Neural cell (in vitro differentiated cells): ENCODE results near the gene WDR93. TPM values are rescaled to one million over a fixed set of nuclear protein-coding genes. Genes with fewer than 3 reads are reported as not detected.

Source experiments
- H2AFZ ChIP-seq: fragments of 200-600, 300-800 bp; sonication (generic), shearing (Covaris generic); 2 replicates; pipeline ENCODE4 v1.6.0; 2014; ENCODE audit warnings: low read depth, mild to moderate bottlenecking, antibody characterized with exemption, low read length, moderate library complexity
- H3F3A ChIP-seq: fragments of 200-600 bp; shearing (Covaris generic); 2 replicates; pipeline ENCODE4 v1.6.1; 2016; ENCODE audit warnings: mild to moderate bottlenecking, moderate library complexity, mixed read lengths, antibody characterized with exemption, low read length; ENCODE audit not compliant: insufficient read depth, poor library complexity, severe bottlenecking
- H3K27ac ChIP-seq: fragments of 200-600, 300-800 bp; sonication (generic), shearing (Covaris generic); 2 replicates; pipeline ENCODE4 v1.5.1; 2014; ENCODE audit warnings: mild to moderate bottlenecking, low read length, moderate library complexity
- H3K27me3 ChIP-seq: fragments of 300-800, 200-600 bp; sonication (generic), shearing (Covaris generic); 2 replicates; pipeline ENCODE4 v1.6.0; 2014; ENCODE audit warnings: mild to moderate bottlenecking, low read depth, low read length, moderate library complexity; ENCODE audit not compliant: insufficient read depth
- H3K36me3 ChIP-seq: fragments of 300-800, 200-600 bp; sonication (generic), shearing (Covaris generic); 2 replicates; pipeline ENCODE4 v1.5.1; 2014; ENCODE audit warnings: mild to moderate bottlenecking, antibody characterized with exemption, low read length, moderate library complexity; ENCODE audit not compliant: insufficient read depth
- H3K4me2 ChIP-seq: fragments of 300-800, 200-600 bp; sonication (generic), shearing (Covaris generic); 2 replicates; pipeline ENCODE4 v1.6.0; 2014; ENCODE audit warnings: mild to moderate bottlenecking, low read length
- H3K4me3 ChIP-seq: fragments of 300-800, 200-600 bp; sonication (generic), shearing (Covaris generic); 2 replicates; pipeline ENCODE4 v1.5.1; 2014; ENCODE audit warnings: mild to moderate bottlenecking, low read length, moderate library complexity
- H3K79me2 ChIP-seq: fragments of 200-600 bp; shearing (Covaris generic); replicated peaks from 2 replicates; pipeline ENCODE4 v1.6.0; 2014; ENCODE audit warnings: mild to moderate bottlenecking, low read length, moderate library complexity; ENCODE audit not compliant: insufficient read depth
- H3K9ac ChIP-seq: fragments of 300-800, 200-600 bp; sonication (generic), shearing (Covaris generic); 2 replicates; pipeline ENCODE4 v1.6.1; 2016; ENCODE audit warnings: mild to moderate bottlenecking, low read length, mixed read lengths
- H3K9me2 ChIP-seq: fragments of 200-600 bp; shearing (Covaris generic); 2 replicates; pipeline ENCODE4 v1.6.1; 2016; ENCODE audit warnings: mild to moderate bottlenecking, low read length, mixed read lengths; ENCODE audit not compliant: insufficient read depth
- H3K9me3 ChIP-seq: fragments of 200-600, 300-800 bp; sonication (generic), shearing (Covaris generic); 2 replicates; pipeline ENCODE4 v1.6.1; 2016; ENCODE audit warnings: mild to moderate bottlenecking, mixed run types, low read length, moderate library complexity, mixed read lengths
- H4K20me1 ChIP-seq: fragments of 200-600 bp; shearing (Covaris generic); 2 replicates; pipeline ENCODE4 v1.6.1; 2016; ENCODE audit warnings: mild to moderate bottlenecking, mixed run types; ENCODE audit not compliant: insufficient read depth
- EP300 ChIP-seq: fragments of 450-650 bp; conservative IDR thresholded peaks from 2 replicates; pipeline ENCODE4 v1.6.1; 2014; ENCODE audit warnings: antibody characterized with exemption, mild to moderate bottlenecking, moderate library complexity; ENCODE audit not compliant: poor library complexity, severe bottlenecking
- EZH2 ChIP-seq: fragments of 200-600, 300-800 bp; shearing (Covaris generic), sonication (generic); IDR thresholded peaks from 2 replicates; pipeline ENCODE4 v1.6.1; 2014; ENCODE audit warnings: antibody characterized with exemption, low read length, borderline replicate concordance, mild to moderate bottlenecking; ENCODE audit not compliant: insufficient read depth, poor library complexity, severe bottlenecking
- MXI1 ChIP-seq: fragments of 450-650 bp; conservative IDR thresholded peaks from 2 replicates; pipeline ENCODE4 v1.6.1; 2014; ENCODE audit warnings: antibody characterized with exemption, mild to moderate bottlenecking; ENCODE audit not compliant: poor library complexity, severe bottlenecking
- POLR2AphosphoS5 ChIP-seq: IDR thresholded peaks from 2 replicates; pipeline ENCODE4 v1.6.1; 2012
- RAD21 ChIP-seq: fragments of 450-650 bp; conservative IDR thresholded peaks from 2 replicates; pipeline ENCODE4 v1.6.1; 2014; ENCODE audit warnings: antibody characterized with exemption, mild to moderate bottlenecking, moderate library complexity
- SMC3 ChIP-seq: fragments of 450-650 bp; conservative IDR thresholded peaks from 2 replicates; pipeline ENCODE4 v1.6.1; 2014; ENCODE audit warnings: antibody characterized with exemption, mild to moderate bottlenecking, moderate library complexity; ENCODE audit not compliant: poor library complexity
- TAF1 ChIP-seq: IDR thresholded peaks from 2 replicates; pipeline ENCODE4 v1.6.1; 2012; ENCODE audit warnings: low read depth
- polyA plus RNA-seq: library from polyadenylated mRNA; depleted of rRNA; stranded (reverse); fragments of >200 nt; gene quantifications from 2 replicates; pipeline ENCODE4 v1.2.3, GENCODE V29; 2014
- TF ChIP-seq, protein P1 (sequence below): IDR thresholded peaks from 2 replicates; pipeline ENCODE4 v1.6.1; 2012; ENCODE audit warnings: borderline replicate concordance
- TF ChIP-seq, protein P2 (sequence below): fragments of 450-650 bp; IDR thresholded peaks from 2 replicates; pipeline ENCODE4 v1.5.1; 2014; ENCODE audit warnings: antibody characterized with exemption, mild to moderate bottlenecking, moderate library complexity; ENCODE audit not compliant: poor library complexity, severe bottlenecking

The WDR93 gene
- polyA plus RNA-seq, 1 donor from 2014 or later: 0.41 TPM

DNA sequence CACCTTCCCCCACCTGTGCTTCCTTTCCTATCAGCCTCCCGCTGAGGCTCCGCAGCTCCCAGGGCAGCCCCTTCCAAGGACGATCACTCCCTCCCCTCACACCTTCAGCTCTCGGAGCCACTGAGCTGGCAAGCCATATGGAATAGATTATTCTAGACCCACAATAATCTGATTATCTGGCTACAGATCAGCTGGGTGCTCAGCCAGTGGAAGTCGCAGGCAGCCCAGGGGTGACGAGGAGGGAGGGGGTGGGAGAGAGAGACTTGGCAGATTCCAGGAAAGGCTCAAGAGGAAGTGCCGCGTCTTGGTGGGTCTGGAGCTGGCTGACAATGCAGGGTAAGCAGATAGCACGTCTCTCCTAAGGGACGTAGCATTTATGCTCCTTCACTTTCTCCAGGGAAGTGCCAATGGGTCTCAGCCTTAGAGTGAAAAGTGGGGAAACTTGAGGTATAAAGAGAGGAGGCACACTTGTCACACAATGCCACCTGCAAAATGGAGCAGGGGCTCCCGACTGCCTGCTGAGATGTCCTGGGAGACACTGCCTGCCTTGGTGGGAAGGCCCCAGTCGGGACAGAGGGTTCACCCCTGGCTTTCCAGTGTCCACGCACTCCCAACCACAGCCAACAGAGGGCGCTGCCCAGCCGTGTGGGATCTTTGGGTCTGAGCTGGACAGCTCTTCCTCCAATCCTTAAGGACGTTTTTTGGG, 69.8 kb downstream of the WDR93 start:
- Histone ChIP-seq H3K4me2 (no peak overlapping the region), H2AFZ (no peak overlapping the region), H3K4me3 (no peak overlapping the region), H3K79me2 (no peaks in the 10 kb centered on the region), H4K20me1 (no peaks in the 10 kb centered on the region), H3K9ac (no peak overlapping the region), H3F3A (no peaks in the 10 kb centered on the region), H3K27me3 (no peaks in the 10 kb centered on the region), H3K9me2 (no peaks in the 10 kb centered on the region), H3K36me3 (no peaks in the 10 kb centered on the region), H3K27ac (no peak overlapping the region), H3K9me3 (no peaks in the 10 kb centered on the region)
- TF ChIP-seq MXI1 (no peak), SMC3 (no peak), POLR2AphosphoS5 (no peak), EP300 (no peak), TAF1 (no peak)
- TF ChIP-seq, protein P1, sequence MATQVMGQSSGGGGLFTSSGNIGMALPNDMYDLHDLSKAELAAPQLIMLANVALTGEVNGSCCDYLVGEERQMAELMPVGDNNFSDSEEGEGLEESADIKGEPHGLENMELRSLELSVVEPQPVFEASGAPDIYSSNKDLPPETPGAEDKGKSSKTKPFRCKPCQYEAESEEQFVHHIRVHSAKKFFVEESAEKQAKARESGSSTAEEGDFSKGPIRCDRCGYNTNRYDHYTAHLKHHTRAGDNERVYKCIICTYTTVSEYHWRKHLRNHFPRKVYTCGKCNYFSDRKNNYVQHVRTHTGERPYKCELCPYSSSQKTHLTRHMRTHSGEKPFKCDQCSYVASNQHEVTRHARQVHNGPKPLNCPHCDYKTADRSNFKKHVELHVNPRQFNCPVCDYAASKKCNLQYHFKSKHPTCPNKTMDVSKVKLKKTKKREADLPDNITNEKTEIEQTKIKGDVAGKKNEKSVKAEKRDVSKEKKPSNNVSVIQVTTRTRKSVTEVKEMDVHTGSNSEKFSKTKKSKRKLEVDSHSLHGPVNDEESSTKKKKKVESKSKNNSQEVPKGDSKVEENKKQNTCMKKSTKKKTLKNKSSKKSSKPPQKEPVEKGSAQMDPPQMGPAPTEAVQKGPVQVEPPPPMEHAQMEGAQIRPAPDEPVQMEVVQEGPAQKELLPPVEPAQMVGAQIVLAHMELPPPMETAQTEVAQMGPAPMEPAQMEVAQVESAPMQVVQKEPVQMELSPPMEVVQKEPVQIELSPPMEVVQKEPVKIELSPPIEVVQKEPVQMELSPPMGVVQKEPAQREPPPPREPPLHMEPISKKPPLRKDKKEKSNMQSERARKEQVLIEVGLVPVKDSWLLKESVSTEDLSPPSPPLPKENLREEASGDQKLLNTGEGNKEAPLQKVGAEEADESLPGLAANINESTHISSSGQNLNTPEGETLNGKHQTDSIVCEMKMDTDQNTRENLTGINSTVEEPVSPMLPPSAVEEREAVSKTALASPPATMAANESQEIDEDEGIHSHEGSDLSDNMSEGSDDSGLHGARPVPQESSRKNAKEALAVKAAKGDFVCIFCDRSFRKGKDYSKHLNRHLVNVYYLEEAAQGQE: no peak
- TF ChIP-seq, protein P2, sequence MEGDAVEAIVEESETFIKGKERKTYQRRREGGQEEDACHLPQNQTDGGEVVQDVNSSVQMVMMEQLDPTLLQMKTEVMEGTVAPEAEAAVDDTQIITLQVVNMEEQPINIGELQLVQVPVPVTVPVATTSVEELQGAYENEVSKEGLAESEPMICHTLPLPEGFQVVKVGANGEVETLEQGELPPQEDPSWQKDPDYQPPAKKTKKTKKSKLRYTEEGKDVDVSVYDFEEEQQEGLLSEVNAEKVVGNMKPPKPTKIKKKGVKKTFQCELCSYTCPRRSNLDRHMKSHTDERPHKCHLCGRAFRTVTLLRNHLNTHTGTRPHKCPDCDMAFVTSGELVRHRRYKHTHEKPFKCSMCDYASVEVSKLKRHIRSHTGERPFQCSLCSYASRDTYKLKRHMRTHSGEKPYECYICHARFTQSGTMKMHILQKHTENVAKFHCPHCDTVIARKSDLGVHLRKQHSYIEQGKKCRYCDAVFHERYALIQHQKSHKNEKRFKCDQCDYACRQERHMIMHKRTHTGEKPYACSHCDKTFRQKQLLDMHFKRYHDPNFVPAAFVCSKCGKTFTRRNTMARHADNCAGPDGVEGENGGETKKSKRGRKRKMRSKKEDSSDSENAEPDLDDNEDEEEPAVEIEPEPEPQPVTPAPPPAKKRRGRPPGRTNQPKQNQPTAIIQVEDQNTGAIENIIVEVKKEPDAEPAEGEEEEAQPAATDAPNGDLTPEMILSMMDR: peak; percentile 20

DNA sequence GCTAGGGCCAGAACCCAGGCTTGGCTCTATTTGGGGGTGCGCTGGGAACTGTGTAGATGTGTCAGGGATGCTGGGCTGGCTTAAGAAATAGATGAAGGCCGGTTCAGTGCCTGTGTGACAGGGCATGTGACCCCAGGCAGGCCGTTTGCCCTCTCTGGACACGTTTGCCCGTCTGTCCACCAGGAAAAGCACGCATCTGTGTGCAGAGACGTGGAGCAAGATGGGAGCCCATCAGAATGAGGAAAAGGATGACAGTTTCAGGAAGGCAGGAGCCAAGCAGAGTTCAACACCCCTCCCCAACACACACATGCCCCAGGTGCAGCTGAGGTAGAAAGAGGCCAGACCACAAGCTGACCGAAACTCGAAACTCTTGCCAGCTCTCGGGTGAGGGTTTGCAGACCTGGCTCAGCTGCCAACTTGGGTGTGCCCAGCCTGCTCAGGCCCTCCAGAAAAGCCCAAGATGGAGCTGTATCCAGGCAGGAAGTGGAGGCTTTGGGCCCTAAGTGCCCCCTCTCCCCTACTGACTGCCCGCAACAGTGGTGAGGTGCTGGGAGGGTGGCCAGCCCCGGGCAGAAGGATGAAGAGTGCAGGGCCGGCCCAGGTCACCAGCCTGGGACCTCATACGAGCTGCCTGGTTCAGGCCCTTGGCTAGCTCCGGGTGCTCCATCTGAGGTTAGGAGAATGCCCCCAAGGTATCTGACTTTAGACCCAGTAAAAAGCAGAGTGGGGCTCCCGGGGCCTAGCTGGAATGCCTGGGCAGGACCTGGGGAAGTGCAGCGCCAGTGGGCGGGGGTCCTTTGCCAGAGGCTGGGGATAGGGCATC, 70.6 kb downstream of the WDR93 start:
- H3K27me3 ChIP-seq: no peaks in the 10 kb centered on the region
- no peaks in the 10 kb centered on the region for H4K20me1 ChIP-seq
- no peaks in the 10 kb centered on the region for H3K36me3 ChIP-seq
- no peaks in the 10 kb centered on the region for H3F3A ChIP-seq
- no peak overlapping the region for H3K4me3 ChIP-seq
- no peak overlapping the region for H3K27ac ChIP-seq
- H3K9ac ChIP-seq: no peak overlapping the region
- H3K9me2 ChIP-seq: no peaks in the 10 kb centered on the region
- TF ChIP-seq, protein P2: no peak
- TF ChIP-seq RAD21 (no peak), MXI1 (no peak), SMC3 (no peak), TAF1 (no peak), EZH2 (no peak), POLR2AphosphoS5 (no peak), EP300 (no peak)
- TF ChIP-seq, protein P1: no peak
- no peaks in the 10 kb centered on the region for H3K9me3 ChIP-seq
- H3K4me2 ChIP-seq: no peak overlapping the region
- no peak overlapping the region for H2AFZ ChIP-seq
- H3K79me2 ChIP-seq: no peaks in the 10 kb centered on the region
